IPS DF 4.7 (cell line): ENCODE measurements around the gene STK32C.
"Not testable (repeated sequence)": the region's sequence is repeated elsewhere in the genome, so short reads cannot be mapped to it uniquely, and the experiment has no call there.

Experiments used
- DNase-seq: peaks from one replicate; pipeline ENCODE4 v3.0.0-alpha.2; 2013; ENCODE audit warnings: low spot score; ENCODE audit errors: extremely low read depth

STK32C gene

DNA sequence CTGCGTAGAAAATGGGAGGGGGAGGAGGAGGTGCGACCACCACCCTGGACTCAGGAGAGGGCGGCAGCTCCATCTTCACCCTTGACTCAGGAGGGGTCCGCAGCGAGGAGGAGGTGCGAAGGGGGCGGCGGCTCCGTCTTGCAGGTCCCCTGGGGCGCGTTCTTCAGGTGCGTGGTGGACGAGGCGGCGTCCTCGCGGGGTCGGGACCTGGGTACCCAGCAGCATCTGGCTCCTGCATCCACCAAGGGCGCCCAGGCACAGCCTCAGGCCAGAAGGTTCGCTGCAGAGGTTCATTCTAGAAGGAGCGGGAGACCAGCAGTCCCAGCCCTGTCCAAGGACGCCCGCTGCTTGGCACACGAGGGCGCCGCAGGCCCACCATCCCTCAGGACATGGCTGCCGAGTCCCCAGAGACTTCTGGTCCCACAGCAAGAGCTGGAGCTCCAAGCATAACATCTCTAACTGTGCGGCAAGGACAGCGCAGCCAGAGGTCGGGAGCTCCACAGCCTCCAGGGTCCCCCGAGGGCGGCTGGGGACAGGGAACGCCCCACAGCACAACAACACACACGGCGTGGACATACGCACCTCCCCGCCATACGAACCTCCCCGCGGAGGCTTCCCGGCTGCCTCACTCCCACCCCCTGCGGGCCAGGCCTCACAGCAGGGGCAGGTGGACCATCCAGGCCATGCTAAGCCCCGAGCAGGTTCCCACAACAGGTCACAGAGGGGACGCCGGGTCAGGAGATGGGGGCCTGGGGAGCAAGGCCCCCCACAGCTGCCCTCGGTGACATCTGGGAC, 137.8 kb downstream of the STK32C start:
- DNase-seq = no peak

DNA sequence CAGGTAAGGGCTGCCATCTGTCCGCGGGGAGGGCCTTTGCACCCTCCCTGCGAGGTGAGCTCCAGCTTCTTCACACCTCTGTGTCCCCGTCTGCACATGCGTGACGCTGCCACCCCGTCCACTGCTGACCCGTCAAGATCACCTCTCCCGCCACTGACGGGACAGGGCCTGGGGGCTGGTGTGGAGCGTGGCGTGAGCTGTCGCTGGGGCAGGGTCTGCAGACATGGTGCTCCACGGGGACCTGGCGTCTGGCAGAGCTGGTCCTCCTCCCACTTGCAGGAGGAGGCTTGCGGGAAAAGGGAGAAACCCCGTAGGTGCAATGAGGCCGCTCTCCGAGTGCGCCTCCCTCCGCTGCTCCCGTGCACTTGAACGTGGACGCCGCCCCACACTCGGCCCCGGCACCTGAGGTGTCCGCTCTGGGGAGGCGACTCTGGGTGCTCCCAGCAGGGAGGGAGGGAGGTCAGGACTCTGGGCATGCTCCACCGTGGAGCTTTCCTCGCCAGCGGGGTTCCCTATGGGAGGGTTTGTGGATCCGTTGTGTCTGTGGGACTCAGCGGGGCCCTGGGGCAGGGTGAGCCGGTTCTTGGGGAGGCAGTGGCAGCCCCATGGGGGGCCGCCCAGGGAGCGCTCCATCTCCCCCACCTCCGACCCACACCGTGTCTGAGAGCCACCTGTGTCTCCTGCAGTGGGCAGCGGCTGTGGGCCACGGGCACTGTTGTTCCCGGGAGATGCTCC, 138.6 kb downstream of the STK32C start:
- DNase-seq = no peak

DNA sequence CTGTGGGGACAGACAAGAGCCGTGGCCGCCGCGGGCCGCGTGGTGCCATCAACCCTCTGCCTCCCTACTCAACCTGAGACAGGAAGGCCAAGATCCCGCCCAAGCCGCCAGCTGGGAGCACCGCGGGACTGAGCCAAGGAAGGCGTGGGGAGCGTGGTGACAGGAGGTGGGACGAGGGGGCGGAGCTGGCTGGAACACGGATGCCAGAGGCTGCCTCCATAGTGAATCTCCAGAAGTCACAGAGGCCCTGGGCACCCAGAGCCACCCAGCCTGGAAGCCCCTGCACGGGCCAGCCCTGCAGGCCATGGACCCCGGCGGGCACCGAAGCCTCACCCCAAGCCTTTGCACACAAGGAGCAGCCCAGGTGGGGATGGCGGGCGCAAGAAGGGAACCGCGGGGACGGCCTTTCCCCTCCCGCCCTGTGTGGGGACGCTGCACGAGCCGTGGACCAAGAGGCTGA, 139.1 kb downstream of the STK32C start:
- DNase-seq = no peak

DNA sequence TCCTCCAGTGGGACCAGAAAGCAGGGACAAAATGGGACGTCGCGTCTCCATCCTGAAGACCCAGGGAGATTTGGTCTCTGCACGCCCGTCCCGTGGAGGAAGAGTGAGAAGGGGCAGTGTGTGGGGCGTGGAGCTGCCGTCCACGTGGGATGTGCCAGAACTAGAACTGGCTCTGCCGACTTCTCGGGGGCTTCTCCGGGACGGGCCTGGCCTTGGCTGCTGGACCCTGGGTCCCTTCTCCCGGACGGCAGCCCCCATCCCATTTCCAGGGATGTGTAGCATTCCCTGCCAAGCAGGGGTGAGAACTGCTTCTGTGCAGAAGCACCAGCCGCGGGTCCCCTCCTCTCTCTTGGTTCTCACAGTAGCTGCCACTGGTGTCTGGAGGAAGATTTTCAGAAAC, 139.8 kb downstream of the STK32C start:
- no peak for DNase-seq

DNA sequence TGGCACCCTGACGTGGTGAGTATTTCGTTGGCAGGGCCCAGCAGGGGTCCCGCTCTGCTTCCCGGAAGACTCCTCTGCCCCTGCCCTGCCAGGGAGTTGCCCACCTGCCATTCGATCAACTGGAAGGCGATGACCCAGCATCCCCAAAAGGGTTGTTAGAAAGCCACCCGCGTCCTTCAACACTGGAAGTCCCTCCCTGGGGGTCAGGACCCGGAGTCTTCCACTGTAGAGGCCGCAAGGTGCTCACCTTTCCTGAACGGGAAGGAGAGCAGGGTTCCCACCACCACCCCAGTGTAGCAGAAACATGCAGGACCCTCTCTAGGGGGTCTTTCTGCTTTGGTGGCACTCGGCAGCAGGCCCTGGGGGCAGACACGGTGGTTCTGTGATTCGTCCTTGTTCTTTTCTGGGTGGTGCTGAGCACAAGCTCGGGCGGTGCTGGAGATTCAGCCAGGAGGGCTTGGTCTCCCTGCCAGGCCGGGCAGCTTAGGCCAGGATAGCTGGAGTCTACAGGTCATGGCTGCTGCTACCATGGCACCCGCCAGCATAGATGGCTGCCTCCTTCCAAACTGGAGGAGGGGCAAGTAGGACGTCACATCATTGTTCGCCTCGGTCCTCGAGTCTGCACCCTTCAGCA, 140.6 kb downstream of the STK32C start:
- DNase-seq = no peak

DNA sequence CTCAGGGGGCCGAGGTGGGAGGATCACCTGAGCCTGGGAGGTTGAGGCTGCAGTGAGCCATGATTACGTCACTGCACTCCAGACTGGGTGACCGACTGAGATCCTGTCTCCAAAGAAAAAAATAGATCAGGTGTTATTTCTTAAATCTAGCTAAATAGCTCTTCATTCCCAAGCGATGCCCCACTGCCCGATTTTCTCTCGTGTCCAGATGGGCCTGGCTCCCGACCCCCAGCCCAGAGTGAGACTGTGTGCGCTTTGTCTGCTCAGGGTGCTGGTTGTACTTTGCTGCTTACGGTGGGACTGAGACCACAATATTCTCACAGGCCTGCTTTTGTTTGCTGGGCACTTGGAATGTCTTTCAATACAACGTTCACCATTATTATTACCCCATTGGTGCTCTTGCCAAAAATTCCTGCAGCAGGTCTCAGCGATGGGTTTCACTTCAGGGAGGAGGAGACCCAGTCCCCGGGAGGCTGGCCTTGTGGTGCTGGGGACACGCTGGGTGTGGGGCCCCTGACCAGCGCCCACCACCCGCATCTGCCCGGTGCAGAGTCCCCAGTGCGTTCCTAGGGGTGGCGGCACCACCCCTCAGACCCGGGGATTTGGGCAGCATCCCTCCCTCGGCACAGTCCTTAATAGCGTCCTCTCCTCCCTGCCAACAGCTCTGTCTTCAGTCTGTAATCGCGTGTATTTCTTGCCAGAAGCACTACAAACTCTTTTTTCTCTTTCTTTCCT, 141.4 kb downstream of the STK32C start:
- no peak for DNase-seq

DNA sequence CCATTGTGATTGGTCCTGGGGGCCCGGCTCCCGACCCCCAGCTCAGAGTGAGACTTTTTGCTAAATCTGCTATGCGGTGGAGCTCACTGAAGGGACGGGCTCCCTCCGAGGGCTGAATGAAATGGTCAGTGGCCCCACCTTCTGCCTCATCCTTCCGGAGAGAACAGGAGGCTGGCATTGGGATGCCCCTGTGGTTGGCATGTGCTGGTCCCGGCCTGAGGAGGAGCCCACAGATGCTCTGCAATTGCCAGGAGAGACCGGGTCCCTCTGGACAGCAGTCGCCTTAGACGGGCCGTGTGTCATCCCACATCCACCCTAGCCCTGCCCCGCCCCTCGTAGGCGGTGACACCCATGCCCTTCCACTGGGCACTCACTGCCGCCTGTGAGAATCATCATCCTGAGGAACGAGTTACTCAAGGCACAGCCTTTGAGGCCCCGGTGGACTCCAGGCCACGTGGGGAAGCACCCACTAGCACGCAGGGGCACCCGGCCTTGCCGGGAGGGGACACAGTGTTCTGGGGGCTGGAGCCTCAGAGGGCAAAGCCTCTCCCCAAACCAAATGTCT, 142.3 kb downstream of the STK32C start:
- no peak for DNase-seq

DNA sequence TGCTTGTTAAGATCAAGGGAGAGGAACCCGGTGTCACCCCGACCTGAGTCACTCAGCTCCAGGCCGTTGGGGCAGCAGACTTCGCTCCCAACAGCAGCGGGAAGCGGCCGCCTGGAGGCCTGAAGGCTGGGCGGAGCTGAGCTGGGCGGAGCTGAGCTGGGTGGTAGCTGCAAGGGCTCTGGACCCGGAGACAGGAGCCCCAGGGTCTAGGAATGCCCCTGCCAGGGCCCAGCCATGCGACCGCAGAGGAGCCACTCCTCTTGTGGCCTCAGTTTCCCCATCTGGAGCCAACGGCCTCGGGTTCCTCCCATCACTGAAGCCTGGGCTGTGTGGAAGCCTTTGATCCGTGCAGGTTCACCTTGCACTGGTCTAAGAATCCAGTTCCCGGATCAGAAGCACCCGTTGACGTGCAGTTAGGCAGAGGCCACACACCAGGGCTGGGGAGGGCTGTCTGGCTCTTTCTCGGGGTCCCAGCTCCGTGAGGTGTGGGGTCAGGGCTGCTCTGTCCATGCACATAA, 142.9 kb downstream of the STK32C start:
- no peak for DNase-seq

DNA sequence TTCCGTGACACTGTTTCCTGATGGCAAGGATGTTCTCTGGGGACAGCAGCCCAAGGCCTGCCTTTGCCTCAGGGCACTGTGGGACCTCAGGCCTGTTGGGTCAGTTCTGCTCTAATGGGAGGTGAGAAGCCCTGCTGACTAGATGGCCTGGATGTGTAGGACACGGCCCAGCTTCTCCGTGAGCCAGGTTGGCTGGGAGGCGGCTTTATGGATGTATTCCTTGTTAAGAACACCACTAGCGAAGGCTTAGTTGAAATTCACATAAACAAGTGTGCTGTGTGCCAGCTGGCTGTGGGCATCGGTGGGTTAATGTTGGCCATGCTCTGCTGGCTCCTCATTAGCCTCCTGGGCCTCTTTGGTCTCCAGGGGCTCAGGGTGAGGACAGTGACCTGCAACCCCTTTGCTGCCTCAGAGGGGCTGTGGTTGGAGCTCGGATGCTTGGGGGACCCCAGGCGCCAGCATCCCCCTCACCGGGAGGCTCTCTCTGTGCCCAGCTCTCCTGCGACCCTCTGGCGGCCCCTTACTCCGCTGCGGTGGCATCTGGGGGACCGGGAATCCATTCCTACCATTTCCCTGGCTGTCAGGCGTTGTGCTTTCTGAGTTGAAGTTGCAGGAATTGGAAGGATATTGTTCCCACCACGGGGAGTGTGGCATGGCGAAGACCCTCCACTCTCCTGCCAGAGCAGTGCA, 143.8 kb downstream of the STK32C start:
- no peak for DNase-seq

DNA sequence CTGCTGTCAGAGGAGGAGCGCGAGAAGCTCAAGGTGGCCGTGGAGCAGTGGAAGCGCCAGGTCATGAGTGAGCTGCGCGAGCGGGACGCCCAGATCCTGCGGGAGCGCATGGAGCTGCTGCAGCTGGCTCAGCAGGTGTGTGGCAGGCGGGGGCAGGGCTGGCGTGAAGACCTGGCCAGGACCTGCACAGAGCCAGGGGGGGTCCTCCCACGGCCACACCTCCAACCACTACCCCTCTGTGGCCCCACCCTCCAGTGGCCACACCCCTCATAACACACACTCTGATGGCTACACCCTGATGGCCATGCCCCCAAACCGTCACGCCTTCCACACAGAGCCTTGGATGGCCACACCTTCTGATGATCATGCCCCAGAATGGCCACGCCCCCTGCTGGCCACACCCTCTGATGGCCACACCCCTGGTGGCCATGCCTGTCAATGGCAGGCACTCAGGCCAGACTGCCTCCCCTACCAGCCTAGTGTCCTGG, 144.4 kb downstream of the STK32C start:
- DNase-seq = no peak

DNA sequence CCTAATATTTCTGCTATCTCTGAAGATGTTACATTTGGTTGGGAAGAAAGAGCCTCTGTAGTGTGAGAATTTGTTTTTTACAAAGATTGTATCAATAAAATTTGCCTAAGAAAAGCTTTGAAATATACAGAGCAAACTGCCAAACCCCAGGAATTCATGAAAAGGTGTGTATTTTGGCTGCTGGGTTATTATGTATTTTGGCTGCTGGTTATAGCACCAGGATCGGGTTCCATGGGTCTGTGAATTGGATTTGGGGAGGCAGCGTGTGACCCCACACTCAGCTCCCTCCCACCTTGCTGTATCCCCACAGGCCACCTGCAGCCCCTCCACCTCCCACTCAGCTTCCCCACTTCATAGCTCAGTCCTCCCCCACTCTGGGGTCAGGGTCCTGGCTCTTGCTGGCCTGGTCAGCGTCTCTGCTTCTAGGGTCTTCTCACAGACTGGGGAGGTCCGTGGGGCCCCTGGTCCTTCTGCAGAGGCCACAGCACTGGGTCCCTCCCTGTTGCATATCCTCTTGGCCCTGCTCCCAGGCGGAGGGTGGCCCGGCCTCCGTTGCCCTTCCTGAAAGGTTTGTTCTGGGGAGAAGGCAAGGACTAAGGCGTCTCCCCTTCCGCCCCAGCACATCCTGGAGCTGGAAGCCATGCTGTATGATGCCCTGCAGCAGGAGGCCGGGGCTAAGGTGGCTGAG, 145.0 kb downstream of the STK32C start:
- DNase-seq = no peak

DNA sequence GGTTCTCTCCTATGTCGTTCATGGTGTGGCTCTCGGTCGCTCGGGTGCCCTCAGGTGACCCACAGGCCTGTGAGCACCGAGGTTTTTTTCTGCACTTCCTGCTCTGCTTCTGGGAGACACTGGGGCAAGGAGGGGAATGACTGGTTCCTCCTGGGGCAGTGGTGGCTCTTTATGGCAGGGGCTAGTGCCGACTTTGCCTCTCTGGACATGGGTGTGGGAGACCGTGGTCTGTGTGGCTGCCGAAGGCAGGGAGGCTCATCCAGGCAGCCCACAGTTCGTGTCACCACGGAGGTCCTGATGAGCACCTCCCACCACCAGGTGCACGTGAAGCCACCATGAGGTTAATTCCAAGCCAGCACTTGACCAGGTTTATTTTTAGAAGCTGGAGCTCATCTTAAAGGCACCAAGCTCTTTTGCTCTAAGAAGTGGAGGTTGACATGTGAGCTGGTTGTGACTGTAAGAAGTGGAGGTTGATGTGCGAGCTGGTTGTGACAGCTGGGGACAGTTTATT, 145.7 kb downstream of the STK32C start:
- no peak for DNase-seq

DNA sequence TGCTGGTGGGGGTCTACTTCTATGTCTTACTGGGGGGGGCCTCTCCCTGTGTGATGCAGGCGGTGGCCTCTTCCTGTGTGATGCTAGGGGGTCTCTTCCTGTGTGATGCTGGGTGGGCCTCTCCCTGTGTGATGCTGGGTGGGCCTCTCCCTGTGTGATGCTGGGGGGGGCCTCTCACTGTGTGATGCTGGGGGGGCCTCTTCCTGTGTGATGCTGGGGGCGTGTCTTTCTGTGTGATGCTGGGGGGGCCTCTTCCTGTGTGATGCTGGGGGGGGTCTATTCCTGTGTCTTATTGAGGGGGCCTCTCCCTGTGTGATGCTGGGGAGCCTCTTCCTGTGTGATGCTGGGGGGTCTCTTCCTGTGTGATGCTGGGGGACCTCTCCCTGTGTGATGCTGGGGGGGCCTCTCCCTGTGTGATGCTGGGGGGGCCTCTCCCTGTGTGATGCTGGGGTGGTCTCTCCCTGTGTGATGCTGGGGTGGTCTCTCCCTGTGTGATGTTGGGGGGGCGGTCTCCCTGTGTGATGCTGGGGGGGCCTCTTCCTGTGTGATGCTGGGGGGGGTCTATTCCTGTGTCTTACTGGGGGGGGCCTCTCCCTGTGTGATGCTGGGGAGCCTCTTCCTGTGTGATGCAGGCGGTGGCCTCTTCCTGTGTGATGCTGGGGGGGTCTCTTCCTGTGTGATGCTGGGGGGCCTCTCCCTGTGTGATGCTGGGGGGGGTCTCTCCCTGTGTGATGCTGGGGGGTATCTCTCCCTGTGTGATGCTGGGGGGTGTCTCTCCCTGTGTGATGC, 146.7 kb downstream of the STK32C start:
- not testable (repeated sequence) for DNase-seq

DNA sequence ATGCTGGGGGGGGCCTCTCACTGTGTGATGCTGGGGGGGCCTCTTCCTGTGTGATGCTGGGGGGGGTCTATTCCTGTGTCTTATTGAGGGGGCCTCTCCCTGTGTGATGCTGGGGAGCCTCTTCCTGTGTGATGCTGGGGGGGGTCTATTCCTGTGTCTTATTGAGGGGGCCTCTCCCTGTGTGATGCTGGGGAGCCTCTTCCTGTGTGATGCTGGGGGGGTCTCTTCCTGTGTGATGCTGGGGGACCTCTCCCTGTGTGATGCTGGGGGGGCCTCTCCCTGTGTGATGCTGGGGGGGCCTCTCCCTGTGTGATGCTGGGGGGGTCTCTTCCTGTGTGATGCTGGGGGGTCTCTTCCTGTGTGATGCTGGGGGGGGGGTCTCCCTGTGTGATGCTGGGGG, 147.5 kb downstream of the STK32C start:
- DNase-seq = not testable (repeated sequence)

DNA sequence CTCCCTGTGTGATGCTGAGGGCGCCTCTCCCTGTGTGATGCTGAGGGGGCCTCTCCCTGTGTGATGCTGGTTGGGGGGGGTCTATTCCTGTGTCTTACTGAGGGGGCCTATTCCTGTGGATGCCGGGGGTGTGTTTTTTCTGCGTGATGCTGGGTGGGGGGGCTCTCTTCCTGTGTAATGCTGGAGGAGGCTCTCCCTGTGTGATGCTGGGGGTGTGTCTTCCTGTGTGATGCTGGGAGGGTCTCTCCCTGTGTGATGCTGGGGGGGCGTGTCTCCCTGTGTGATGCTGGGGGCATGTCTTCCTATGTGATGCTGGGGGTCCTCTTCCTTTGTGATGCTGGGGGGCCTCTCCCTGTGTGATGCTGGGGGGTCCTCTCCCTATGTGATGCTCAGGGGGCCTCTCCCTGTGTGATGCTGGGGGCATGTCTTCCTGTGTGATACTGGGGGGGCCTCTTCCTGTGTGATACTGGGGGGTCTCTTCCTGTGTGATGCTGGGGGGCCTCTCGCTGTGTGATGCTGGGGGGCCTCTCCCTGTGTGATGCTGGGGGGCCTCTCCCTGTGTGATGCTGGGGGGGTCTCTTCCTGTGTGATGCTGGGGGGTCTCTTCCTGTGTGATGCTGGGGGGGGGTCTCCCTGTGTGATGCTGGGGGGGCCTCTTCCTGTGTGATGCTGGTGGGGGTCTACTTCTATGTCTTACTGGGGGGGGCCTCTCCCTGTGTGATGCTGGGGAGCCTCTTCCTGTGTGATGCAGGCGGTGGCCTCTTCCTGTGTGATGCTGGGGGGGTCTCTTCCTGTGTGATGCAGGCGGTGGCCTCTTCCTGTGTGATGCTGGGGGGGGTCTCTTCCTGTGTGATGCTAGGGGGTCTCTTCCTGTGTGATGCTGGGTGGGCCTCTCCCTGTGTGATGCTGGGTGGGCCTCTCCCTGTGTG, 148.2 kb downstream of the STK32C start:
- not testable (repeated sequence) for DNase-seq

DNA sequence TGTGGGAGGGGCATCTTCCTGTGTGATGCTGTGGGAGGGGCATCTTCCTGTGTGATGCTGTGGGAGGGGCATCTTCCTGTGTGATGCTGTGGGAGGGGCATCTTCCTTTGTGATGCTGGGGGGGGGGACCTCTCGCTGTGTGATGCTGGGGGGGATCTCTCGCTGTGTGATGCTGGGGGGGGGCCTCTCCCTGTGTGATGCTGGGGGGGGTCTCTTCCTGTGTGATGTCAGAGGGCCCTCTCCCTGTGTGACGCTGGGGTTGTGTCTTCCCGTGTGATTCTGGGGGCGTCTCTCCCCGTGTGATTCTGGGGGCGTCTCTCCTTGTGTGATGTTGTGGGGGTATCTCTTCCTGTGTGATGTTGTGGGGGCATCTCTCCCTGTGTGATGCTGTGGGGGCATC, 148.9 kb downstream of the STK32C start:
- no peak for DNase-seq

DNA sequence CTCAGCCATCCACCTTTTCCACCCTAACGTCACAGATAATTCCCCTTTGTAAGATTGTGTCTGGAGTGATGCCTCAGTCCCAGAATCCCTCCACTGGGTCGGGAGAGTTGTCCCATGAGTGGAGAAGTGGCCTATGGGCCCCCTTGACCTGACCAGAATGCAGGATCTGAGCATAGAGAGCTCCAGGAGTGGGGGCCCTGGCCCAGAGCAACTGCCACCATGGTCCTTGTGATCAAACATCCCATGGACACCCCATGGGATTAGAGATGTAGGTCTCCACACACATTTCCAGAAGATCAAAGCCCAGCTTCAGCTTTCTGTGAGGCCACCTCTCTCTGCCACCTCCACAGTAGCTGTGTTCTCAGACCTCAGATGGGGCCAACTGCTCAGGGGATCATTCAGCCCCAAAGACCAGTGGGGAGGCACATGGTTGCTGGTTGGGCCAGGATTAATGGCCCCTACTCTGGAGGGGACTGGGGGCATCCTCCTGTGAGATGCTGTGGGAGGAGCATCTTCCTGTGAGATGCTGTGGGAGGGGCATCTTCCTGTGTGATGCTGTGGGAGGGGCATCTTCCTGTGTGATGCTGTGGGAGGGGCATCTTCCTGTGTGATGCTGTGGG, 149.5 kb downstream of the STK32C start:
- no peak for DNase-seq
